Lower leg skin (tissue), 4 donors: Measurements from ENCODE around the gene DIS3L. TPM values are rescaled to one million over a fixed set of nuclear protein-coding genes. Genes with fewer than 3 reads are reported as not detected.

Experiments used
- total RNA-seq, 4 donors: library from RNA; depleted of rRNA; stranded (reverse); fragments of >200 nt; gene quantifications; one replicate each; pipeline ENCODE4 v1.1.0, GENCODE V29; 2016

DIS3L gene
- total RNA-seq, 4 donors from 2014 or later = 12.9 to 19.7 (median 17.1) TPM

Other genes starting within 250 kb of the DIS3L start
- 10 to 100 TPM in 1 of 4 donors, 1 to 10 TPM in 2, under 1 TPM in 1; 0.97 to 10.6 (median 4.0) TPM for gene MEGF11, start 39.8 kb upstream of the DIS3L start, total RNA-seq
- gene TIPIN, start 63.1 kb downstream of the DIS3L start, total RNA-seq = 10 to 100 TPM in 1 of 4 donors, 1 to 10 TPM in 3; 4.0 to 14.8 (median 5.3) TPM
- gene MAP2K1, start 93.3 kb downstream of the DIS3L start, total RNA-seq = 10 to 100 TPM; 19.1 to 38.1 (median 26.7) TPM
- gene SNAPC5, start 204.2 kb downstream of the DIS3L start, total RNA-seq = 10 to 100 TPM; 17.1 to 26.3 (median 23.6) TPM
- gene RPL4, start 211.3 kb downstream of the DIS3L start, total RNA-seq = 1,000 to 10,000 TPM; 4,479 to 8,244 (median 6,347) TPM
- 1 to 10 TPM; 2.3 to 4.9 (median 3.6) TPM for gene ZWILCH, start 211.8 kb downstream of the DIS3L start, total RNA-seq